ENCODE data around the gene PCDHGA12. TPM values are rescaled to one million over a fixed set of nuclear protein-coding genes. Genes with fewer than 3 reads are reported as not detected.

PCDHGA12 gene
- total and polyA plus RNA-seq, 2 of the 8 experiments (the other 6 are each of a cell fraction or from before 2014, with no cell fraction given): 0.88 to 1.3 TPM

GRCh38 chr5:141478321-141478945 lies 48.1 kb downstream of the PCDHGA12 start (continued):
- no peak for TF ChIP-seq EZH2 (IDR thresholded peaks at IDR 0.05; ENCODE audit: low read depth, low read length, severe bottlenecking)
- no peak for TF ChIP-seq HDAC2 (IDR thresholded peaks at IDR 0.05; ENCODE audit: borderline replicate concordance in 1 of 2, low read depth in 2 of 2, low read length in 2 of 2)
- peak; percentile 58; the same call in 1 of the 2 replicates for TF ChIP-seq CREB1 (IDR thresholded peaks at IDR 0.05)
- TF ChIP-seq CHD7 (IDR thresholded peaks at IDR 0.05; ENCODE audit: insufficient replicate concordance, low read length): no peak
- peak; percentile 17; the same call in 1 of the 2 replicates for TF ChIP-seq CHD2 (IDR thresholded peaks at IDR 0.05; ENCODE audit: low read length)
- no peak for TF ChIP-seq RBBP5 (IDR thresholded peaks at IDR 0.05; ENCODE audit: borderline replicate concordance, low read depth, low read length)
- TF ChIP-seq CBX8 (IDR thresholded peaks at IDR 0.05; ENCODE audit: borderline replicate concordance, low read depth, low read length): no peak
- no peak for TF ChIP-seq NANOG (IDR thresholded peaks at IDR 0.05; ENCODE audit: insufficient read depth, low read depth, low read length, poor library complexity, severe bottlenecking)
- TF ChIP-seq TAF1 (IDR thresholded peaks at IDR 0.05; ENCODE audit: low read depth, low read length): no peak
- TF ChIP-seq KDM4A (IDR thresholded peaks at IDR 0.05; ENCODE audit: low read depth, low read length, severe bottlenecking): no peak
